ENCODE results near the gene CIAO2B. TPM values are rescaled to one million over a fixed set of nuclear protein-coding genes. Genes with fewer than 3 reads are reported as not detected.

The CIAO2B gene
- total RNA-seq, 1 experiment from 2014 or later = 83.0 TPM

- H3K4me2 ChIP-seq (ENCODE audit: insufficient read depth, insufficient read length, low read length) = no peak overlapping the region
- no CpG with 5 or more reads among the region's 15 CpGs for WGBS (ENCODE audit: extremely low coverage, insufficient read length, low lambda C conversion rate)
- no peak overlapping the region for H3K27ac ChIP-seq (ENCODE audit: insufficient read length, low read depth, low read length)
- H3K79me1 ChIP-seq (ENCODE audit: insufficient read depth, low read depth, low read length, poor library complexity, severe bottlenecking) = no peaks in the 10 kb centered on the region
- H2BK15ac ChIP-seq (ENCODE audit: low read depth, low read length) = no peak overlapping the region
- H3K23ac ChIP-seq (ENCODE audit: insufficient read length, low read depth, low read length) = no peak overlapping the region
- H3K14ac ChIP-seq (ENCODE audit: insufficient read depth, low read length) = no peak overlapping the region
- H4K20me1 ChIP-seq (ENCODE audit: control insufficient read depth, insufficient read depth, insufficient read length) = no peaks in the 10 kb centered on the region
- H3T11ph ChIP-seq (ENCODE audit: low read length) = no peak overlapping the region
- Mint-ChIP-seq H3K4me3 (no peak overlapping the region), H3K27me3 (ENCODE audit: low read depth) (no peaks in the 10 kb centered on the region; the same call in none of the 2 replicates), H3K36me3 (ENCODE audit: insufficient read depth in 1 of 3, low read depth in 3 of 3) (peaks cover 10 to 39% (median 34%) of the 10 kb centered on the region in 3 experiments; a peak in 6 of 7 replicates), H3K4me1 (peaks cover 2 to 4% of the 10 kb centered on the region in 2 experiments; a peak in 2 of 4 replicates), H3K9me3 (no peaks in the 10 kb centered on the region), H3K27ac (no peak overlapping the region)
- no peak overlapping the region for H4K8ac ChIP-seq (replicated peaks; ENCODE audit: insufficient read length, low read depth, low read length)
- no peaks in the 10 kb centered on the region for H3K23me2 ChIP-seq (ENCODE audit: insufficient read length, low read depth, low read length, poor library complexity, severe bottlenecking)
- no peak overlapping the region for H3K18ac ChIP-seq (ENCODE audit: insufficient read length, low read depth, low read length)
- H2BK12ac ChIP-seq (ENCODE audit: insufficient read length, low read depth, low read length) = no peak overlapping the region
- TF ChIP-seq CTCF (conservative IDR thresholded peaks at IDR 0.05) = no peak
- H3K56ac ChIP-seq (ENCODE audit: insufficient read length, low read depth, low read length) = no peak overlapping the region
- no peak overlapping the region for H2AFZ ChIP-seq (ENCODE audit: low read length)
- no peak overlapping the region for H2AK5ac ChIP-seq (ENCODE audit: insufficient read length, low read length)
- H3K79me2 ChIP-seq (ENCODE audit: insufficient read depth, low read length) = no peaks in the 10 kb centered on the region
- H4K5ac ChIP-seq (ENCODE audit: insufficient read length, low read depth, low read length) = no peak overlapping the region
- H3K4ac ChIP-seq (ENCODE audit: low read depth, low read length) = no peak overlapping the region
- no peak overlapping the region for H2BK5ac ChIP-seq (ENCODE audit: insufficient read length, low read length)
- DNase-seq = no peak
- no peak overlapping the region for H2BK120ac ChIP-seq (ENCODE audit: low read depth, low read length, poor library complexity, severe bottlenecking)
- no peaks in the 10 kb centered on the region for H3K9me3 ChIP-seq (ENCODE audit: control insufficient read depth, low read depth, low read length)
- no peak overlapping the region for H3K9ac ChIP-seq (ENCODE audit: extremely low read depth, insufficient read length, low read length)
- H4K91ac ChIP-seq (ENCODE audit: insufficient read length, low read depth, low read length) = no peak overlapping the region
- peaks cover 3% of the 10 kb centered on the region; the same call in 1 of the 2 replicates for H3K27me3 ChIP-seq (ENCODE audit: insufficient read depth, low read length)
- no peak overlapping the region for H2BK20ac ChIP-seq (ENCODE audit: low read depth, low read length, poor library complexity, severe bottlenecking)
- no peaks in the 10 kb centered on the region for H3K4me1 ChIP-seq (ENCODE audit: insufficient read depth, low read length)
Measured at GRCh38 chr16:66943426-66944053, 9.3 kb upstream of the CIAO2B start.
